ENCODE results near the gene KLHL1. TPM values are rescaled to one million over a fixed set of nuclear protein-coding genes. Genes with fewer than 3 reads are reported as not detected.

KLHL1 gene
- total RNA-seq, 1 donor from 2014 or later: not detected

- TF ChIP-seq CTCF (IDR thresholded peaks at IDR 0.05; ENCODE audit: borderline replicate concordance): no peak
- H3K4me1 ChIP-seq: no peaks in the 10 kb centered on the region
- H3K36me3 ChIP-seq: no peaks in the 10 kb centered on the region
- intact Hi-C loops (cut with micrococcal nuclease): no loop called here
- H3K27ac ChIP-seq (replicated peaks): no peak overlapping the region
- DNase-seq: no peak
- H3K9me3 ChIP-seq (replicated peaks): no peaks in the 10 kb centered on the region
- no peak overlapping the region for H3K4me3 ChIP-seq
- H3K27me3 ChIP-seq (ENCODE audit: low read depth): no peaks in the 10 kb centered on the region
Measured at GRCh38 chr13:69872321-69873047, 235.8 kb downstream of the KLHL1 start.

GRCh38 chr13:69866555-69866954, 241.7 kb downstream of the KLHL1 start:
- Histone ChIP-seq H3K9me3 (replicated peaks) (no peaks in the 10 kb centered on the region), H3K27me3 (ENCODE audit: low read depth) (no peaks in the 10 kb centered on the region), H3K36me3 (no peaks in the 10 kb centered on the region), H3K4me1 (no peaks in the 10 kb centered on the region), H3K4me3 (no peak overlapping the region), H3K27ac (replicated peaks) (no peak overlapping the region)
- intact Hi-C loops (cut with micrococcal nuclease): no loop called here
- no peak for DNase-seq
- no peak for TF ChIP-seq CTCF (IDR thresholded peaks at IDR 0.05; ENCODE audit: borderline replicate concordance)

GRCh38 chr13:69857183-69857821, 250.9 kb downstream of the KLHL1 start:
- Histone ChIP-seq H3K27ac (replicated peaks) (no peak overlapping the region), H3K4me3 (no peak overlapping the region), H3K4me1 (no peaks in the 10 kb centered on the region), H3K27me3 (ENCODE audit: low read depth) (no peaks in the 10 kb centered on the region), H3K9me3 (replicated peaks) (no peaks in the 10 kb centered on the region), H3K36me3 (no peaks in the 10 kb centered on the region)
- TF ChIP-seq CTCF (IDR thresholded peaks at IDR 0.05; ENCODE audit: borderline replicate concordance): peak; percentile 69
- intact Hi-C loops (cut with micrococcal nuclease): no loop called here
- DNase-seq: no peak

GRCh38 chr13:69856331-69856730, 251.9 kb downstream of the KLHL1 start:
- Histone ChIP-seq H3K27ac (replicated peaks) (no peak overlapping the region), H3K9me3 (replicated peaks) (no peaks in the 10 kb centered on the region), H3K4me1 (no peaks in the 10 kb centered on the region), H3K36me3 (no peaks in the 10 kb centered on the region), H3K4me3 (no peak overlapping the region), H3K27me3 (ENCODE audit: low read depth) (no peaks in the 10 kb centered on the region)
- no peak for DNase-seq
- intact Hi-C loops (cut with micrococcal nuclease): no loop called here
- no peak for TF ChIP-seq CTCF (IDR thresholded peaks at IDR 0.05; ENCODE audit: borderline replicate concordance)

- no peak for DNase-seq
Measured at GRCh38 chr13:69828527-69828926, 279.7 kb downstream of the KLHL1 start.

More at GRCh38 chr13:69828527-69828926, 279.7 kb downstream of the KLHL1 start:
- H3K27me3 ChIP-seq (ENCODE audit: low read depth): no peaks in the 10 kb centered on the region
- no peak overlapping the region for H3K27ac ChIP-seq (replicated peaks)
- TF ChIP-seq CTCF (IDR thresholded peaks at IDR 0.05; ENCODE audit: borderline replicate concordance): no peak
- no peaks in the 10 kb centered on the region for H3K36me3 ChIP-seq
- H3K9me3 ChIP-seq (replicated peaks): peaks cover 15% of the 10 kb centered on the region
- intact Hi-C loops (cut with micrococcal nuclease): no loop called here
- H3K4me3 ChIP-seq: no peak overlapping the region
- no peaks in the 10 kb centered on the region for H3K4me1 ChIP-seq
